Naive B cell (primary cell): ENCODE results near the gene ATP11A. TPM values are rescaled to one million over a fixed set of nuclear protein-coding genes. Genes with fewer than 3 reads are reported as not detected.
A peak's percentile ranks its signal among the peaks of the same experiment; 100 is the strongest.

Source experiments
- ATAC-seq, 2 donors: fragments of 150-1000 bp; cut with Tn5 transposase; 2 replicates each; pipeline ENCODE4 v1.10.0; 2021; ENCODE audit warnings: low read depth in 2 of 2, mild to moderate bottlenecking in 2 of 2, moderate library complexity in 2 of 2
- DNase-seq: peaks from one replicate; pipeline ENCODE4 v3.0.0; 2022
- H3K27ac Mint-ChIP-seq, 6 donors: one replicate each; pipeline ENCODE4 v1.8.0; 2020 to 2022; ENCODE audit warnings: mild to moderate bottlenecking in 6 of 6, mixed read lengths in 6 of 6, moderate library complexity in 5 of 6, inconsistent platforms in 2 of 6
- H3K27me3 Mint-ChIP-seq, 3 donors: one replicate each; pipeline ENCODE4 v1.8.0; 2021 to 2022; ENCODE audit warnings: mixed read lengths in 3 of 3, mild to moderate bottlenecking in 1 of 3
- H3K36me3 Mint-ChIP-seq, 2 donors: one replicate each; pipeline ENCODE4 v1.8.0; 2020 to 2022; ENCODE audit warnings: mixed read lengths in 2 of 2, inconsistent platforms in 1 of 2, mild to moderate bottlenecking in 1 of 2
- H3K4me1 Mint-ChIP-seq, 3 donors: one replicate each; pipeline ENCODE4 v1.8.0; 2020 to 2022; ENCODE audit warnings: mixed read lengths in 3 of 3, inconsistent platforms in 1 of 3, mild to moderate bottlenecking in 1 of 3, moderate library complexity in 1 of 3
- H3K4me3 Mint-ChIP-seq, 8 donors: one replicate each; pipeline ENCODE4 v1.8.0; 2020 to 2022; ENCODE audit warnings: mild to moderate bottlenecking in 8 of 8, mixed read lengths in 8 of 8, moderate library complexity in 8 of 8, inconsistent platforms in 2 of 8
- H3K9me3 Mint-ChIP-seq, 7 donors: one replicate each; pipeline ENCODE4 v1.8.0; 2020 to 2022; ENCODE audit warnings: mixed read lengths in 7 of 7, mild to moderate bottlenecking in 5 of 7, inconsistent platforms in 2 of 7, moderate library complexity in 1 of 7
- polyA plus RNA-seq, 6 donors: library from polyadenylated mRNA; unstranded; fragments of 300-500 nt; fragmentation: Illumina TruSeq; gene quantifications; one replicate each; pipeline ENCODE4 v1.2.3, GENCODE V29; 2021; ENCODE audit warnings: low read depth in 6 of 6

The ATP11A gene
- polyA plus RNA-seq, 6 donors from 2014 or later, result 7.9 to 23.3 (median 12.9) TPM

- Mint-ChIP-seq H3K36me3 (no peaks in the 10 kb centered on the region), H3K9me3 (no peaks in the 10 kb centered on the region), H3K27me3 (no peaks in the 10 kb centered on the region), H3K4me1 (peaks cover 13 to 22% (median 13%) of the 10 kb centered on the region in 3 donors), H3K4me3 (peak overlapping the region in 1 of 8 donors; percentile 35), H3K27ac (peak overlapping the region in 1 of 6 donors; percentile 17)
- no peak for ATAC-seq
- DNase-seq, result no peak
Measured at GRCh38 chr13:112743451-112744167, 53.8 kb downstream of the ATP11A start.

- H3K9me3 Mint-ChIP-seq, result no peaks in the 10 kb centered on the region
- H3K4me1 Mint-ChIP-seq, result peaks cover 13 to 22% (median 13%) of the 10 kb centered on the region in 3 donors
- no peaks in the 10 kb centered on the region for H3K27me3 Mint-ChIP-seq
- no peaks in the 10 kb centered on the region for H3K36me3 Mint-ChIP-seq
- H3K27ac Mint-ChIP-seq, result peak overlapping the region in 1 of 6 donors; percentile 17
- no peak for ATAC-seq
- DNase-seq, result no peak
- no peak overlapping the region for H3K4me3 Mint-ChIP-seq
Measured at GRCh38 chr13:112744168-112745021, 54.6 kb downstream of the ATP11A start.

DNA sequence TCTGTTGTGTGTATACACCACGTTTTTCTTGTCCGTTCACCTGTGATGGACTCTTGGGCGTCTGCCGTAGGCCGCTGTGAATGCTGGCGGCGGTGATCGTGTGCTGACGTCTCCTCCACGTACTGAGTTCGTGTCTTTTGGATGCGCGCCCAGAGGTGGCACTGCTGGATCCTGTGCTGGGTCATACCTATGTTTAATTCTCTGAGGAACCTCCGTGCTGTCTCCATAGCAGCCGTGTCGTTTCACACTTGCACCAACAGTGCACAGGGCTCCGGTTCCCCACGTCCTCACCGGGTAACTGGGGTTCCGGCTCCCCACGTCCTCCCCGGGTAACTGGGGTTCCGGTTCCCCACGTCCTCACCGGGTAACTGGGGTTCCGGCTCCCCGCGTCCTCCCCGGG, 56.2 kb downstream of the ATP11A start:
- no peak overlapping the region for H3K4me3 Mint-ChIP-seq
- no peaks in the 10 kb centered on the region for H3K36me3 Mint-ChIP-seq
- H3K27ac Mint-ChIP-seq, result no peak overlapping the region
- no peak for ATAC-seq
- no peak for DNase-seq
- no peaks in the 10 kb centered on the region for H3K27me3 Mint-ChIP-seq
- H3K4me1 Mint-ChIP-seq, result peaks cover 8 to 22% (median 13%) of the 10 kb centered on the region in 3 donors
- H3K9me3 Mint-ChIP-seq, result no peaks in the 10 kb centered on the region

- Mint-ChIP-seq H3K4me1 (peaks cover 13 to 18% (median 14%) of the 10 kb centered on the region in 3 donors), H3K27ac (no peak overlapping the region), H3K36me3 (no peaks in the 10 kb centered on the region), H3K9me3 (no peaks in the 10 kb centered on the region), H3K27me3 (no peaks in the 10 kb centered on the region), H3K4me3 (no peak overlapping the region)
- DNase-seq, result no peak
- no peak for ATAC-seq
Measured at GRCh38 chr13:112747256-112747655, 57.4 kb downstream of the ATP11A start.

- DNase-seq (no peak), ATAC-seq (no peak)
- Mint-ChIP-seq H3K4me3 (no peak overlapping the region), H3K9me3 (no peaks in the 10 kb centered on the region), H3K36me3 (no peaks in the 10 kb centered on the region), H3K27ac (no peak overlapping the region), H3K4me1 (peaks cover 2 to 9% (median 6%) of the 10 kb centered on the region in 3 donors), H3K27me3 (no peaks in the 10 kb centered on the region)
Measured at GRCh38 chr13:112748947-112749735, 59.3 kb downstream of the ATP11A start.

- peaks cover 0 to 8% (median 4%) of the 10 kb centered on the region in 3 donors for H3K4me1 Mint-ChIP-seq
- no peak for ATAC-seq
- no peak overlapping the region for H3K27ac Mint-ChIP-seq
Measured at GRCh38 chr13:112750570-112750969, 60.7 kb downstream of the ATP11A start.

GRCh38 chr13:112751617-112752016, 61.8 kb downstream of the ATP11A start:
- Mint-ChIP-seq H3K4me3 (peak overlapping the region in 1 of 8 donors; percentile 2), H3K9me3 (no peaks in the 10 kb centered on the region), H3K4me1 (peaks cover 0 to 8% (median 4%) of the 10 kb centered on the region in 3 donors), H3K27me3 (no peaks in the 10 kb centered on the region), H3K36me3 (no peaks in the 10 kb centered on the region), H3K27ac (no peak overlapping the region)
- DNase-seq (no peak), ATAC-seq (no peak)

More at GRCh38 chr13:112750570-112750969, 60.7 kb downstream of the ATP11A start:
- H3K36me3 Mint-ChIP-seq, result no peaks in the 10 kb centered on the region
- DNase-seq, result no peak
- H3K27me3 Mint-ChIP-seq, result no peaks in the 10 kb centered on the region
- no peaks in the 10 kb centered on the region for H3K9me3 Mint-ChIP-seq
- H3K4me3 Mint-ChIP-seq, result no peak overlapping the region

- DNase-seq (no peak), ATAC-seq (no peak)
- no peaks in the 10 kb centered on the region for H3K9me3 Mint-ChIP-seq
- H3K4me3 Mint-ChIP-seq, result peak overlapping the region in 1 of 8 donors; percentile 2
- no peaks in the 10 kb centered on the region for H3K36me3 Mint-ChIP-seq
- peaks cover 0 to 8% (median 0%) of the 10 kb centered on the region in 3 donors for H3K4me1 Mint-ChIP-seq
- H3K27me3 Mint-ChIP-seq, result no peaks in the 10 kb centered on the region
- H3K27ac Mint-ChIP-seq, result no peak overlapping the region
Measured at GRCh38 chr13:112752211-112752610, 62.4 kb downstream of the ATP11A start.

DNA sequence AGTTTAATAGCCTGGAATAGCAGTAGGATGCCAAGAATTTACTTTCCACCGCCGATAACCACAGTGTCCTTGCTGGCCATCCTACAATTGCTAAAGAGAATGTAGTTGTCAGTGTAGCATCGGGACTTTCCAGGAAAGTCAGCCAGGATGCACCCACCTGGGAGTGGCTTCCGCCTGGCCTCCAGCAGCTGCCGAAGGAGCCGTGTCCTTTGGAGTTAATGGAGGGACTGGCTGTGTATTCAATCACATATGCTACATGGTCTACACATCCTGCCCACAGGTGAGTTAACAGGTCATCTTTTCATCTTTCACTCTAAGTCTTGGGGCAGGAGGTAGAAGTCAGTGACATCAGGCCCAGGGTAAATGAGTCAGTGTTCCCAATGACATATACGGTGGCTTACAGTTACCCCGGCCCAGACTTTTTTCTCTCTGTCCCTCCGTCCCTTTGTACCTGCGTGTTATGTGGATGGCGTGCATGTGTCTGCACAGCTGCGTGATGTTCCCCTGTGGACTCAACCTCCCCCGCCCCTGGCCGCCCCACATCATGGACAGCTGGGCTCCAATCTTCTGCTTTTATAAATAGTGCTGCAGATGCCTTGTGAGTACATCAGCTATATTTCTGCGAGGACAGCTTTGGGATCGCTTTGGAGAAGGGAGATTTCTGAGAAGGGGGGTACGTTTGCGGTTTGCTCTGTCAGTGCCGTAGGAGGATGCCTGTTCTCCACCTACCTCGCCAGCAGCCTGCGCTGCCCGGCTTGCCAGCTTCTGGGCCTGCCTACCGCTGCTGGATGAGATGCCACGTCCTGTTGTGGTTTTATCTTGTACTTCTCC, 63.1 kb downstream of the ATP11A start:
- Mint-ChIP-seq H3K27ac (peak overlapping the region in 3 of 6 donors; percentile 7 to 94 (median 82)), H3K36me3 (no peaks in the 10 kb centered on the region), H3K9me3 (peaks cover 0 to 5% (median 0%) of the 10 kb centered on the region in 7 donors), H3K27me3 (no peaks in the 10 kb centered on the region), H3K4me1 (peaks cover 0 to 8% (median 0%) of the 10 kb centered on the region in 3 donors), H3K4me3 (no peak overlapping the region)
- ATAC-seq (no peak), DNase-seq (no peak)

DNA sequence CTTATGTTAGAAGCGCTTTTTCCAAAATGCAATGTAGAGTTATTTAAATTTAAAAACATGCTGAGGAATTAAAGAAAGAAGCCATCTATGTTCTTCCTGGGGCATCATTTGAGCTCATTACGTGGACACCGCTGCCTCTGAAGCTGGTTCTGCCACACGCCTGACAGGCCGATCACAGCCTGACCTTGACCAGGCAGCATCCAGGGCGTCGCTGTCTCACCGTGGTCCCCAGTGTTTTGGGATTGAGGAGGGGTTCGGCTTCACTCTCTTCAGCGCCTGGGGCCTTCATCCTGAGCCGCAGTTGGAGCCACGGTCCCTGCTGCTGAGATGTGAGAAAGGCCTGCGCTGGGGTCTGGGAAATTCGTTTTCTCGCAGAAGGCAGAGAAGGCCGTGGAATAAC, 64.0 kb downstream of the ATP11A start:
- Mint-ChIP-seq H3K9me3 (peaks cover 0 to 5% (median 0%) of the 10 kb centered on the region in 7 donors), H3K4me3 (no peak overlapping the region), H3K36me3 (no peaks in the 10 kb centered on the region), H3K27me3 (no peaks in the 10 kb centered on the region), H3K27ac (no peak overlapping the region), H3K4me1 (peaks cover 0 to 8% (median 2%) of the 10 kb centered on the region in 3 donors)
- no peak for DNase-seq
- ATAC-seq, result no peak

- Mint-ChIP-seq H3K4me1 (peaks cover 0 to 12% (median 5%) of the 10 kb centered on the region in 3 donors), H3K36me3 (no peaks in the 10 kb centered on the region), H3K4me3 (no peak overlapping the region), H3K27me3 (no peaks in the 10 kb centered on the region), H3K9me3 (peaks cover 0 to 5% (median 0%) of the 10 kb centered on the region in 7 donors), H3K27ac (no peak overlapping the region)
- ATAC-seq (no peak), DNase-seq (no peak)
Measured at GRCh38 chr13:112754281-112755025, 64.6 kb downstream of the ATP11A start.

DNA sequence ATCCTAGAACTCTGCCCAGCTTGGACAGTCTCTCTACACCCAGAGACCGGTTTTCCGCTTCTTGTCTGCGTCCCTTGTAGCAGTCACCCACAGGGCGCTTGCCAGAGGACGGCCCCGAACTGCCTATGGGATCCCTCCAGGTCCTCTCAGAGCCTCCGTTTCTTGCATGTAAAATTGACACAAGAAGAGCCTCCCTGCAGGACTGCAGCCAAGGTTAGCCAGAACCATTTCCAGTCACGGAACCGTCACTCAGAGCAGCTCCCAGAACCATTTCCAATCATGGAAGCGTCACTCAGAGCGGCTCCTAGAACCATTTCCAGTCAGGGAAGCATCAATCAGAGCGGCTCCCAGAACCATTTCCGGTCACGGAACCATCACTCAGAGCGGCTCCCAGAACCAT, 65.5 kb downstream of the ATP11A start:
- H3K27ac Mint-ChIP-seq, result no peak overlapping the region
- no peak overlapping the region for H3K4me3 Mint-ChIP-seq
- H3K27me3 Mint-ChIP-seq, result no peaks in the 10 kb centered on the region
- DNase-seq (no peak), ATAC-seq (no peak)
- peaks cover 0 to 12% (median 5%) of the 10 kb centered on the region in 3 donors for H3K4me1 Mint-ChIP-seq
- H3K36me3 Mint-ChIP-seq, result no peaks in the 10 kb centered on the region
- peaks cover 0 to 5% (median 0%) of the 10 kb centered on the region in 7 donors for H3K9me3 Mint-ChIP-seq
